ENCODE results near the gene CXCL1. TPM values are rescaled to one million over a fixed set of nuclear protein-coding genes. Genes with fewer than 3 reads are reported as not detected.

The CXCL1 gene
- total RNA-seq, 1 donor from 2014 or later = not detected

GRCh38 chr4:73891739-73892405 lies 22.7 kb downstream of the CXCL1 start:
- DNase-seq (no peak), ATAC-seq (ENCODE audit: low read depth) (no peak)
- POLR2A ChIA-PET = no interaction called here
- H3K27me3 Mint-ChIP-seq = no peaks in the 10 kb centered on the region
- CTCF ChIA-PET = no interaction called here
- no peaks in the 10 kb centered on the region for H3K9me3 Mint-ChIP-seq
- H3K27ac Mint-ChIP-seq = no peak overlapping the region
- H3K4me3 Mint-ChIP-seq = no peak overlapping the region
- no peaks in the 10 kb centered on the region for H3K4me1 Mint-ChIP-seq
- no peaks in the 10 kb centered on the region for H3K36me3 Mint-ChIP-seq (ENCODE audit: low read depth)
- TF ChIP-seq CTCF (IDR thresholded peaks at IDR 0.05) = no peak
- intact Hi-C loops (cut with micrococcal nuclease) = no loop called here

- DNase-seq = no peak
- ChIA-PET CTCF (no interaction called here), POLR2A (no interaction called here)
- no peaks in the 10 kb centered on the region for H3K27me3 Mint-ChIP-seq
- H3K9me3 Mint-ChIP-seq = no peaks in the 10 kb centered on the region
- H3K4me3 Mint-ChIP-seq = no peak overlapping the region
- intact Hi-C loops (cut with micrococcal nuclease) = no loop called here
- H3K36me3 Mint-ChIP-seq (ENCODE audit: low read depth) = no peaks in the 10 kb centered on the region
- ATAC-seq (ENCODE audit: low read depth) = no peak
- H3K27ac Mint-ChIP-seq = no peak overlapping the region
- H3K4me1 Mint-ChIP-seq = no peaks in the 10 kb centered on the region
- TF ChIP-seq CTCF (IDR thresholded peaks at IDR 0.05) = no peak
These were observed 23.8 kb downstream of the CXCL1 start for GRCh38 chr4:73892966-73893365.

- H3K27me3 Mint-ChIP-seq = no peaks in the 10 kb centered on the region
- no peaks in the 10 kb centered on the region for H3K9me3 Mint-ChIP-seq
- no peaks in the 10 kb centered on the region for H3K4me1 Mint-ChIP-seq
- POLR2A ChIA-PET = no interaction called here
- H3K27ac Mint-ChIP-seq = no peak overlapping the region
- ATAC-seq (ENCODE audit: low read depth) (no peak), DNase-seq (no peak)
- no peaks in the 10 kb centered on the region for H3K36me3 Mint-ChIP-seq (ENCODE audit: low read depth)
- TF ChIP-seq CTCF (IDR thresholded peaks at IDR 0.05) = no peak
- CTCF ChIA-PET = no interaction called here
- intact Hi-C loops (cut with micrococcal nuclease) = no loop called here
- no peak overlapping the region for H3K4me3 Mint-ChIP-seq
These were observed 24.8 kb downstream of the CXCL1 start for GRCh38 chr4:73894001-73894400.

GRCh38 chr4:73895201-73896175 lies 26.3 kb downstream of the CXCL1 start:
- intact Hi-C loops (cut with micrococcal nuclease) = no loop called here
- Mint-ChIP-seq H3K4me1 (no peaks in the 10 kb centered on the region), H3K9me3 (no peaks in the 10 kb centered on the region), H3K4me3 (no peak overlapping the region), H3K36me3 (ENCODE audit: low read depth) (no peaks in the 10 kb centered on the region), H3K27me3 (no peaks in the 10 kb centered on the region), H3K27ac (no peak overlapping the region)
- no peak for TF ChIP-seq CTCF (IDR thresholded peaks at IDR 0.05)
- ChIA-PET CTCF (no interaction called here), POLR2A (no interaction called here)
- DNase-seq (no peak), ATAC-seq (ENCODE audit: low read depth) (no peak)

GRCh38 chr4:73896416-73896815 lies 27.2 kb downstream of the CXCL1 start:
- intact Hi-C loops (cut with micrococcal nuclease) = no loop called here
- Mint-ChIP-seq H3K36me3 (ENCODE audit: low read depth) (no peaks in the 10 kb centered on the region), H3K27ac (no peak overlapping the region), H3K4me3 (no peak overlapping the region), H3K4me1 (no peaks in the 10 kb centered on the region), H3K27me3 (no peaks in the 10 kb centered on the region), H3K9me3 (no peaks in the 10 kb centered on the region)
- DNase-seq (no peak), ATAC-seq (ENCODE audit: low read depth) (no peak)
- no peak for TF ChIP-seq CTCF (IDR thresholded peaks at IDR 0.05)
- CTCF ChIA-PET = no interaction called here
- POLR2A ChIA-PET = no interaction called here

Measured in activated B cell treated with CpG ODN at 0.5 μM for 24 hours (primary cell).